GM18870 (cell line): ENCODE measurements around the gene COMMD2.

Experiments
- ATAC-seq: cut with Tn5 transposase; IDR thresholded peaks from one replicate; pipeline ENCODE4 v1.9.1; 2021; ENCODE audit warnings: moderate library complexity; ENCODE audit not compliant: unreplicated experiment

COMMD2 gene

DNA sequence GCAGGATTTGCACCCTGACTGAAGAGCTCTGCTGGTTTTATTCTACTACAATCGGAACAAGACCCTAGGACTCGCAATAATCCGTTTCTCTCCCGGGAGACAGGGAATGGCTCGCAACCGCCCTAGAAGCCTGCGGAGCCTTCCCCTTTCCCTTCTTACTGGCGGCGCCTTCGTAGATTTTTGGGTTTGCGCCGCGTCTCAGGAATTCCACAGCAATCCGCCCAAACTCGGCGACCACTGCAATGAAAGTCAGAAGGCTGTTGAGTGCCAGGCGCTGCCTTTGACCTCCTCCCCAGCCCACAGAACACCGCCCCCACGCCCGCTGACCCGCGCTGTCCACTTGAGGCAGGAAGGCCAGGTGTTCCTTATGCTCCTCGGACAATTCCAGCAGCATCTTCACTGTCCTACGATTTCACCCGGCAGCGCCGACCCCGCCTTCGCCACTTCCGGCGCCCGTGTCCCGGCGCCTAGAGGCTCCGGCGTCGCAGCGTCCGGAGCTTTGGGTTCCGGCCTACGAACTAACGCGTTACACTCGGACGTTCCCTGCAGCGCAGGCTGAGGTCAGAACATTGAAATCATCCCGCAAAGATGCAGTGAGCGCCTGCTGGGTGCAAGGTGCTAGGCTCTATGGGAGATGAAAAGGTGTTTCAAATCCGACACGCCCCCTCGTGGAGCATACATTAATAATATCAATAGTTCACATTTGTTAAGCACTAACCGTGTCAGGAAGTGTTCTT, at the start of gene COMMD2:
TSS of gene COMMD2 (minus strand) at position 439 of the 737 bp plus-strand sequence. CDS start at position 394, 45 bp downstream.
- peak; percentile 98 for ATAC-seq

DNA sequence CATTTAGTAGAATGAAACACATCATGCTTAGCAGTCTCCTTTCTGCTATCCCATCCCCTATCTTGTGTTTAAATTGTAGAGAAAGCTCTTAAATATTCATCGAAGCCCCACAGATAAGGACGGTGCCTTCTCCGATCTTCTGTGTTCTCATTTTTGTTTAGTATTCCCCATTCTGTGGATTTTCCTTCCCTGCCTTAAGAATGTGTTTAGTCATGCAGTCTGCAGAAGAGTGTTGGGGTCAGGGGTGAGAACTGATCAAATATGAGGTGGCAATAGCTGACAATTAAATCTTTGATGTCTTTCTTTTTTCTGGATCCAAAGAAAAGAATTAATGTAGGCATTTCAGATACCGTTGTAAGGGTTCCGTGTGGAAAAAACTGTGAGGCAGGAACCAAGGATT, 49.4 kb upstream of the COMMD2 start:
- ATAC-seq: no peak

DNA sequence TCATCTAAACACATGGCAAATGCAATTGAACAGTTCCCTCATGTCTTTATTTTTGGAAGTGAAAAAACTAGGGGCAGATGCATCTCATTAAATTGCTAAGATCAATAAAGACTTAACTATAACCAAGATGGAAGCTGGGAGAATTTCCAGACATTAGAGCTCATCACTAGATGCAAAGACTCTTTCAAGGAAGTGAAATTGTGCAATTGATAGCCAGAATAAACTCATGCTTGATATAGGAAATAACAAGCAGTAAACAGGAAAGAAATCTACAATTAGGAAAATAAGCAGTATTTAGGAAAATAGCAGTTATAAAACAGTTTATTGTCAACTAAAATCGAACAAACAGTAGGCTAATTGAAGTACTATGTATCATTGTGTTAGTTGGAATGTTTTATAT, 48.9 kb upstream of the COMMD2 start:
- no peak for ATAC-seq

DNA sequence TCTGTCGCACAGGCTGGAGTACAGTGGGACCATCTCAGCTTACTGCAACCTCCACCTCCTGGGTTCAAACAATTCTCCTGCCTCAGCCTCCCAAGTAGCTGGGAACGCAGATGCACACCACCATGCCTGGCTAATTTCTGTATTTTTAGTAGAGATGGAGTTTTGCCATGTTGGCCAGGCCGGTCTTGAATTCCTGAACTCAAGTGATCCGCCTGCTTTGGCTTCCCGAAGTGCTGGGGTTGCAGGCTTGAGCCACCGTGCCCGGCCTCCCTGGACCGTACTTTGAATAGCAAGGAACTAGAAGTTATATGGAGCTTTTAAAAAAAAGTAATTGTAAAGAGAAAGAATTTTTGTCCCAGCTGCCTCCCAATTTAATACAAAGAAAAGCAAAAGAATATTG, 48.4 kb upstream of the COMMD2 start:
- ATAC-seq: no peak

DNA sequence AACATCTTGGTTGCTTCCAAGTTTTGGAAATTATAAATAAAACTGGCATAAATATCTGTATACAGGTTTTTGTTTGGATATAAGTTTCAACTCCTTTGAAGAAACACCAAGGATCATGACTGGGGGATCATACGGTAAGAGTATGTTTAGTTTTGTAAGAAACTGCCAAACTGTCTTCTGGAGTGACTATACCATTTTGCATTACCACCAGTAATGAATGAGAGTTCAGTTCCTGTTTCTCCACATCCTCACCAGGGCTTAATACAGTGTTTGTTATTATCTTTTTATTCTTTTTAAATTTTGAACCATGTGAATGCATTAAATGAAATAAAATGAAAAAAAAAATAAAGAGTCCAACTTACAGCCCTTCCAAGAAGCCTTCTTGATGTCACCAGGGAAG, 43.7 kb upstream of the COMMD2 start:
- ATAC-seq: no peak

DNA sequence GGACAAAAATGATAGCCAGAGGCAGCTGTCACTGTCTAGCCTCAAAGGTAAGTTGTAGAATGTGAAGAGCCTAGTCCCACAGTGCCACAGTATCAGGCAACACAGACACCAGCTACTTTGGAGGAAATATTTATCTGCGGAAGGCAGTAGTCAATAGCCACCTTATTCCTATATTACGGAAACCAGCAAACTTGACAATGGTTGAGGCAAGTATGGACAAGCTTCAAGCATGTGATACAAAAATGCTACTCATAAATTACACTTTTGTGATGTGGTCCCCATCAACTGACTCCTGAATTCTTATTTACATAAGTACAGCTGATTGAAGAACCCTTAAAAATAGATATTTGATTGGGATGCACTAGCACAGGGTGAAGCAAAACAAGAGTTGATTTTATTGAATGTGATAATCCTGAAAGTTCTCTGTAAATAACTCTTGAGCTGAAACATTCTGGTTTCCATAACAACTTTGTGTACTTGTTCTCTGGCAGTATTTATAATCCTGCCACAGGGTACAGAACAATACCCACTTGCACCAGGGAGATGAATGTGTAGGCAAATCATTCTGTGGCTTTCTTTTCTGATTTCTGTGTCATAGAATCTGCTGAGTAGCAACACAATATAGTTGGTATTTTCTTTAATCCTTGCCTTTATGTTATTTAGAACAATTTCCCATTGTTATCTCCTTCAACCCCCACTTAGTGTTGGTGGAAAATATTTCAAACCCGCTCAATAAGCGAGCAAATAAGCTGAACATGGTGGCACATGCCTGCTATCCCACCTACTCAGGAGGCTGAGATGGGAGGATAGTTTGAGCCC, 40.4 kb upstream of the COMMD2 start, which contains the start of gene ANKUB1:
TSS of gene ANKUB1 (minus strand) at position 103 of the 819 bp plus-strand sequence. CDS start 188 bp downstream, outside the sequence.
- ATAC-seq: no peak

DNA sequence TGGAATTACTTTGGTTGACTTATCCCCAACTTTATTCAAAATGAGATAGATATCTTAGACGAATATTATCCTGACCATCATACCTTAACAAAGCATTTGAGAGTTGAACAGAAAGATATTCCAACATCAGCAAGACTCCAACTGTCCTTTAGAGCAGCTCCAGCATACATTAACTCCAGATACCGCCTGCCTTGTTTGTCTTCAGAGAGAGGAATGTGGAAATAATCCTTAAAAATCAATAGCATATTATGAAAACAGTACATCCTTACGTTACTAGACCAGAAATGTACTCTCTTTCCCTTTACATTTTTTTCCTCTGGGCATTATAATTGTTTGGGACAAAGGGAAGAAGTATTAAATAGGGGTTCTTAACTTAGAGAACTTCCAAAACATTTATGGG, 38.4 kb upstream of the COMMD2 start:
- ATAC-seq: no peak

DNA sequence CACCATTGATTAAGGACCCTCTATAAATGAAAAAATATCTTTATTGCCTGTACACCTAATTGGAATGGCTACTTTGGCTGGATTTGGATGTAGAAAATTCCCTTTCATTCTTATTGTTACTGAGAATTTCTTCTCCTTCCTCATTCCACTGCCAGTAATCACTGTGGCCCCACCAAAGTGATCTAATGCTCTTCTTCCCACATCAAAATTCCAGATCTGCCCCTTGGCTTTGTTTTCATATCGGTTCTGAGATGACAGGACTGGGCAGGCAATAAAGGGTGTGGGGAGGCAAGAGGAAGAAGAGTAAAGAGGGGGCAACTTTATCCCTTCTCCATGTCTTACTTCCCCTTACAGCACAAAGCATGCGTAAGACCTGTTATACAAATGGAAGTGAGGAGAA, 38.0 kb upstream of the COMMD2 start:
- ATAC-seq: no peak

DNA sequence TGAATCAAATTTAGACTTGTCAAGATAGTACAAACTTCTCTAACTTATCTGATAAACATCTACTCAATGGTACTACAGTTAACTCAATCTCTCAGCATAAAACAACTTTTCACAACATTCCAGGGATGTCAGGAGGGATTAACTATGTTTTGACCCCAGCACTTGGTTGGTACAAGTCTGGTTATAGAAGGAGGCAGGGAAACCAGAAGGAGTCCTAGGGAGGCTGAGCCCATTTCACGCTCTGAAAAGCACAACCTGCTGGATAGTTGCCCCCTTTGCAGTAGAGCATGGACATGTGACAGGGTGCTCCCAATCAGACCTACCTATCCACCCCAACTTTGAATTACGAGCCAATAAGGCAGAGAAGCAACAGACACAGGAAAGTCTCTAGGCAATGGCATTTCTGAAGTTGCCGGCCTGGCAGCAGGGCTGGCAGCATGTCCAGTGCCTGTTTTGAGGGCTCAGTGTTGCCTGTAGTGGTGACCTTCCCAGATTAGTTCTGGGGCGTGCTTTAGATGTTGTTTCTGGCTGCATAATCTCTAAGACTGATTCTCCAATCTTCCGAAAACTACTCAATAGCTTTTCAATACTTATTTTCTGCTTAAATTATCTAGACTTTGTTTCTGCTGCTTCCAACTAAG, 31.9 kb upstream of the COMMD2 start:
- ATAC-seq: no peak

DNA sequence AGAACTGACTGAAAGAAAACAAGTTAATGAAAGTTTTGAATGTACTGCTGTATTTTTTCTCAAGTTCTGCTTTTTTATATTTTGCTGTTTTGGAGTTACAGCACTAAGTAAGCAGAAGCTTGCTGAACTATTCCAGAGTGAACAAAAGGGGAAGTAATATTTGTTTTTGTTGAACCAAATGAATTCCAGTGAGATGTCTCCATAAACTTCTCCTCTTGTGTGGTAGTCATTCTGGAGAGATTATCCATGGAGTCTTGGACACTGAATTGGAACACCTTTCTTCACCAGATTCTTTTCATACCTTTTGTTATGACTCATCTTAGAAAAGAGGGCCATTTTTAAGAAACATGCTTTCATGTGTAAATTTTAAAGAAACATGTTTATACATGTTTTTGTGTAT, 31.3 kb upstream of the COMMD2 start:
- no peak for ATAC-seq

DNA sequence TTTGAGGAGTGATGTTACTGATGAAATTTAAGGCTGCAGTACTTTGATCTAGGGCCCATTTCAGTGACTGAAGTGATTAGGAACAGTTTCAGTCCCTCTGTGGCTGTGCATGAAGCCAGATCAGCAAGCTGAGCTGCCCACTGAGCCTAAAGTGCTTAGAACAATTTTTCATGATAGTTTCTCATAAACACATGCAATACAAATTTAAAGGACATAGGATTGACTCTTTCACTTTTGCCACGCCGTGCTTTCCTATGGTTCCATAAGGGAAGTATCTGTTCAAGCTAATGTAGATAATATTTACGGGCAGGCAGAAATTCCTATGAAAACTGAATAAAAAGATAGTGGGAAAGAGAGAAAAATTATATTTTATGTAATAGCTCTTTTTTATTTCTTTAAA, 29.5 kb upstream of the COMMD2 start:
- ATAC-seq: no peak

DNA sequence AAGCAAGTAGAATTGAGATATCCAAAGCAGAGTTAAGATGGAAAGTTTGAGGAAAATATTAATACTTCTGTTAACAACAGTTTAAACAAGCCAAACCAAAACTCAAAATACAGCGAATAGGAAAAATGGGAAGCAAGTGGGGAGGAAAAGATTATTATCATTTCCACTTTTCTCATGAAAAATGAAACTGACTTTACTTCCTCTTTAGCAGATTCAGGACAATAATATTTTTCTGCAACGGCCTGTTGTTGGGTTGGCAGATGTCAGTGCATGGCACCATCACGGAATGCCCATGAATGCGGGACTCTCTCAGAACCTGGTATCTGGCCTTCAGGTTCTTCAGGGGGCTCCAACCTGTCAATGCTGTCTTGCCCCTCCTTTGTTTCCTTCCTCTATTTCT, 28.9 kb upstream of the COMMD2 start:
- ATAC-seq: no peak

DNA sequence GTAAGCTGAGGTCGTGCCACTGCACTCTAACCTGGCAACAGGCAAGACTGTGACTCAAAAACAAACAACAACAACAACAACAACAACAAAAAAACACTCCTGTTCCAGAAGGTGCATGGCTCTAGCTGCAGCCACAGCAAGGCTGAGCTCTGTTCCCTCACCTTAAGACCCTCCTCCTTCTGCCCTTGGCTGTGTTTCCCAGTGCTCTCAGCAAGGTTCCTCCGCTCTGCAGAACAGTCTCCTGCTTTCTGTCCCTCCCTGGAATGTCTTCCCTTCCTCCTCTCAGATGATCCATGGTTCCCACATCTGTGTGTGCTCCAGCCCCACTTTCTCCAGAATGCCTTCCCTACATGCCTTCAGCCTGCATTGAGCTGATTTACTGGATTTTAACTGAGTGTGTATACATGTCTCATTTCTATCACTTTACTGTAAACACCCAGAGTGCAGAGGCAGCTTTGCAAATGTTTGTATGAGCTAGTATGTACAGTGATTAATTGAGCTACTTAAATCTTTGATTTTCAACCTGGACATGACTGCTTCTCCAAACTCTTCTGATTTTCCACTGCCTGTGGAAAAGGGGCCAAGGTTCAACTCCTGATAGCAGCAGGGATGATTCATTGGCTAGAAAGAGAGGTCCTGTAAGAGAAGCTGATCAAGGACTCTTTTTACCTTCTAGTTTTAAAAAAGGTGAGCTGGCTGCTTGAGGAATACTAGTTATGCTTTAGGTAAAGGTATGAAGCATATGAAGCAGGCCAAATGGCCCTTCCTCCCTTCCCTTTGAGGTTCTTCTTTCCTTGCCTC, 25.3 kb upstream of the COMMD2 start:
- no peak for ATAC-seq

DNA sequence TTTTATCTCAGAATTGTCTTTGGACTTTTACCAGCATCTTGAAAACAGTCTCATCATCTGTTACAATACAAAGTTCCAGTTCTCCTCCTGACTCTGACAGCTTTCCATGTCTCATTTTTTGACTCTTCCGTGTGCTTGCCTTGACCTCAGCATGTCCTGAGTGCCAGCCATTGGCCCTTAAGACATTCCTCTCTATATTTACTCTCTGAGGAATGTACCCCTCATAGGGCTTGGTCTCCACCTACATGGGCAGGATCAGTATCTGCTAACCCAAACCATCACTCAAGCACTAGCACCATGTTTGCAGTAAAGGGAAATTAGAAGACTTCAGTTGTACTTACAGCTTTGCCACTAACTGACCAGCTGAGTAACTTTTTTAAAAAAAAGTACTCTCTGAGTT, 23.9 kb upstream of the COMMD2 start:
- no peak for ATAC-seq

DNA sequence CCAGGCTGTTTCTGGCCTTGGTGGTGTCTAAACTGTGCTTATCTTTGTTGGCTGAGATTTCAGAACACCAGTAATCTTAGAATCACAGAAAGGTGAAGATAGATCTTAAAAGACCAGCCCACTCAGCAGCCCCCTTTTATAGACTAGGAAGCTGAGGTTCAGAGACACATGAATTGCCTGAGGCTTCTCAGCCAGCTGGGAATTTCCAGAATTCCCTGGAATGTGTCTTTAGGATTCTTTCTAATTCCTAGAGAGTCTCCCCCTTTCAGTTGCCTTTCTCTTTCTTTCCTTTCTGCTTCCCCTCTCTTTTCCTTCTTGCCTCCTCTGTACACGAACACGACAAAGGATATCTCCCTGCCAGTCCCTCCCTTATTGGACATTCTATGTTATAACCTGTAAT, 20.6 kb upstream of the COMMD2 start:
- no peak for ATAC-seq

DNA sequence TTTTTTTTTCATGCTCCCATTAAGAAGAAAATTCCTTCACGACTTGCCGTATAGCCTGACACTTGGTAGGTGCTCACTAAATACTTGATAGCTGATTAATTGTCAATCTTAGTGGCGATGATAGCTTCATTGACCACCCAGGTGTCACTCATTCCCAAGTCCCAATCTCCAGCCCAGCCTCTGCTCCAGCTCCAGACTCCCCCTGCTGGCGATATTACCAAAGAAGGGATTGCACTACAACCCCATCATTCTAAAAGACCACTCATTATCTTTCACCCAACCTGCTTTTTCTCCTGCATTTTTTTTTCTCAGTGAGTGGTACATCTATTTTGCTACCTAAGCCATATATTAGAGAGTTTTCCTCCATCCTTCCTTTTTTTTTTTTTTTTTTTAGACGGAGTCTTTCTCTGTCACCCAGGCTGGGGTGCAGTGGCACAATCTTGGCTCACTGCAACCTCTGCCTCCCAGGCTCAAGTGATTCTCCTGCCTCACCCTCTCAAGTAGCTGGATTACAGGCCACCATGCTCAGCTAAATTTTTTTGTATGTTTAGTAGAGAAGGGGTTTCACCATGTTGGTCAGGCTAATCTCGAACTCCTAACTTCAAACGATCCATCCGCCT, 19.5 kb upstream of the COMMD2 start:
- ATAC-seq: no peak

DNA sequence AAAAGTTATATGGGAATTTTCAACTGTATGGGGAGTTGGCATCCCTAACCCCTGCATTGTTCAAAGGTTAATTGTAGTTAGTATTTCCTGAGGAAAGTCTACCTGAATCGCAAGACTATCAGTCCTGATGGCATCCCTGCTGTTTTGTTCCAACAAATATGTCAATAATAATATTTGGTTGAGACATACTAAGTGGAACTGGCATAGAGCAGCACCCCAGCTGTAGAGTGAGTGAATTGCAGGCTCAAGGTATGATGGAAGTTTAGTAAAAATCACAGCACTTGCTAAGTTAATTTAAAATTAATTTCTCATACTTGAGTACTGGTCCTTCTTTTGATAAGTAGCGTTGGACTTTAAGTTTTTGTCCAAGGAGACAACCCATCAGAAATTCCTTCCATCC, 18.0 kb upstream of the COMMD2 start:
- ATAC-seq: no peak

DNA sequence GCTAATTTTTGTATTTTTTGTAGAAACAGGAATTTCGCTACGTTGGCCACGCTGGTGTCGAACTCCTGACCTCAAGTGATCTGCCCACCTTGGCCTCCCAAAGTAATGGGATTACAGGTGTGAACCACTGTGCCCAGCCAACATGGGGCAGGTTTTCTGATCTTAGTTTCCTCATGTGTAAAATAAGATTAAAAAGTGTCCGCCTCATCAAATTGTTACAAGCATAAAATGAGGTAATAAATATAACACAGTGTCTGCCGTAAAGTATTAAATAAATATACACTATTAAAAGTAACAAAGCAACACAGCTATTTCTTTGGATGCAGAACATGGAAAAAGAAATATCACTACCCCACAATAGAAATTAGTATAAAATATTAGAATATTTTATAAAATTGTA, 16.4 kb upstream of the COMMD2 start:
- no peak for ATAC-seq

DNA sequence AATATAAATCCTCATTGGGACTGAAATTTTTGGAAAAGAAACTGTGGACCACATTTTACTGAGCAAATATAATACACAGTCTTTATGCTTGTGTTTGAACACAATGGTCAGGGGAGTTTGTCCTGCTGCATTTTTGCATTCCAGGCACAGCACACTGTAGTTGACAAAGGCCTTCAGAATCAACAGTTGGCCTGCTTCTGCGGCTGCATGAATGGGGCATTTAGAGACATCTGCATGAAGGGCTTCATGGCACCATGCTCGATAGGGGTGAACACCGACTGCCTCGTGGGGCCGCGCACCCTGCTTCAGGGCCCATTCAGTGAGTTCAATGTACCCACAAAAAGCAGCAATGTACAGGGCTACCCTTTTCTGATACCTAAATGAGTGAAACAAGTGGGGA, 15.4 kb upstream of the COMMD2 start:
- no peak for ATAC-seq

DNA sequence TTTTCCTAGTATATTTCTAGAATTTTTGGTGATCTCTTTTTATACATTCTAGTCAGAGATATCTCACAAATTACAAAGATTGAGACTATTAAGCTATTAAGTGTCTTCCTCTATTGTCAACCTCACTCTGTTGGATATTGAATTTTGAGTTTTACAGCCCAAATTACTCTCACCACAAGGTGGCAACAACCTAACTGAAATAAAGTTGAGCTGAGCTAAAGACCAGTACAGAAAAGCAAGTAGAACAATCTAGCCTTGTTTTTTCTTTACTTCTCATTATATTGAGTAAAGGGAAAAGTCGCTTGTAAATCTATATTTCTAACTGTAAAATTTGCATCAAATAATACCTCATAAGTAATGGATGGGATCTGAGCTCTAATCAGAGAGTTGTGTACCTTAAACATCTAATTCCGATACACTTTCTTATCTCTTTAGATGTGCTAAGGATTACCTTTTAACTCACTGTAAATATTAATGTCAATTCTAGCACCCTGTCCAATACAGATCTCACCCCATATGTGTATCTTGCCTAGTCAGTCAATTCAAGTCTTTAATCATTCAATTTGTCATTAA, 13.6 kb upstream of the COMMD2 start:
- ATAC-seq: no peak
